Urinary bladder (tissue), 4 donors: ENCODE data around the gene SEMG2. TPM values are rescaled to one million over a fixed set of nuclear protein-coding genes. Genes with fewer than 3 reads are reported as not detected.

ENCODE experiments used
- DNase-seq: peaks from one replicate; pipeline ENCODE4 v3.0.0-alpha.2; 2015; ENCODE audit errors: extremely low spot score
- H3K27ac ChIP-seq: one replicate; pipeline ENCODE4 v1.5.1; 2013; ENCODE audit warnings: low read depth, mild to moderate bottlenecking, moderate library complexity
- H3K36me3 ChIP-seq: one replicate; pipeline ENCODE4 v1.6.1; 2013; ENCODE audit warnings: mild to moderate bottlenecking, moderate library complexity; ENCODE audit not compliant: insufficient read depth
- H3K4me1 ChIP-seq: one replicate; pipeline ENCODE4 v1.6.1; 2013; ENCODE audit warnings: mild to moderate bottlenecking, moderate library complexity; ENCODE audit not compliant: insufficient read depth
- H3K4me3 ChIP-seq: one replicate; pipeline ENCODE4 v1.5.1; 2013; ENCODE audit warnings: low read depth, low read length
- WGBS: extraction: QIAGEN DNeasy Blood & Tissue Kit; methylation state at CpG from one replicate; pipeline ENCODE4 v1.1.7; 2013; 5-methylcytosine and 5-hydroxymethylcytosine counted together
- polyA plus RNA-seq: library from polyadenylated mRNA; stranded (reverse); fragments of 200-250 nt; gene quantifications from one replicate; pipeline ENCODE4 v1.2.3, GENCODE V29; 2013
- total RNA-seq: library from RNA; depleted of rRNA; stranded (reverse); fragments of >200 nt; gene quantifications from one replicate; pipeline ENCODE4 v1.2.3, GENCODE V29; 2014
- donor health status: healthy with polysubstance abuse.
- donor health status: healthy.

The SEMG2 gene
- total and polyA plus RNA-seq, 2 donors = not detected

- Histone ChIP-seq H3K4me3 (no peak overlapping the region), H3K27ac (no peak overlapping the region), H3K36me3 (no peaks in the 10 kb centered on the region), H3K4me1 (no peaks in the 10 kb centered on the region)
- WGBS = 22% methylated on average over 5 of the region's 5 CpGs
- DNase-seq = no peak
These were observed 30.8 kb downstream of the SEMG2 start for GRCh38 chr20:45251884-45252560.

- 85% methylated on average over 4 of the region's 4 CpGs for WGBS
- Histone ChIP-seq H3K27ac (no peak overlapping the region), H3K36me3 (no peaks in the 10 kb centered on the region), H3K4me3 (peak overlapping the region; percentile 16), H3K4me1 (no peaks in the 10 kb centered on the region)
- no peak for DNase-seq
These were observed 32.1 kb downstream of the SEMG2 start for GRCh38 chr20:45253261-45253660.

- no peaks in the 10 kb centered on the region for H3K4me1 ChIP-seq
- no peak for DNase-seq
- H3K36me3 ChIP-seq = no peaks in the 10 kb centered on the region
- H3K27ac ChIP-seq = peak within 1 kb of the TSS; percentile 68
- H3K4me3 ChIP-seq = peak within 1 kb of the TSS; percentile 16
- 40% methylated on average over 7 of the region's 7 CpGs for WGBS
These were observed 33.5 kb downstream of the SEMG2 start, which contains the start of gene SLPI for GRCh38 chr20:45254383-45255262. Gene SLPI (minus strand): TSS chr20:45254564. CDS start chr20:45254543, 21 bp downstream.

GRCh38 chr20:45257161-45257560 is 36.0 kb downstream of the SEMG2 start:
- Histone ChIP-seq H3K4me1 (no peaks in the 10 kb centered on the region), H3K36me3 (no peaks in the 10 kb centered on the region), H3K27ac (no peak overlapping the region), H3K4me3 (no peak overlapping the region)
- no peak for DNase-seq
- 72% methylated on average over 3 of the region's 3 CpGs for WGBS

- H3K4me3 ChIP-seq = no peak overlapping the region
- 85% methylated on average over 7 of the region's 7 CpGs for WGBS
- no peaks in the 10 kb centered on the region for H3K4me1 ChIP-seq
- DNase-seq = no peak
- H3K36me3 ChIP-seq = no peaks in the 10 kb centered on the region
- H3K27ac ChIP-seq = no peak overlapping the region
These were observed 36.5 kb downstream of the SEMG2 start for GRCh38 chr20:45257711-45258110.

- WGBS = 92% methylated on average over 3 of the region's 3 CpGs
These were observed 37.1 kb downstream of the SEMG2 start for GRCh38 chr20:45258259-45258658.

GRCh38 chr20:45258664-45259063 is 37.5 kb downstream of the SEMG2 start:
- H3K4me3 ChIP-seq = no peak overlapping the region
- 55% methylated on average over 2 of the region's 2 CpGs for WGBS
- H3K27ac ChIP-seq = no peak overlapping the region
- H3K4me1 ChIP-seq = no peaks in the 10 kb centered on the region
- DNase-seq = no peak
- no peaks in the 10 kb centered on the region for H3K36me3 ChIP-seq

More at GRCh38 chr20:45258259-45258658, 37.1 kb downstream of the SEMG2 start:
- H3K4me3 ChIP-seq = no peak overlapping the region
- H3K36me3 ChIP-seq = no peaks in the 10 kb centered on the region
- H3K27ac ChIP-seq = no peak overlapping the region
- no peaks in the 10 kb centered on the region for H3K4me1 ChIP-seq
- no peak for DNase-seq

- Histone ChIP-seq H3K36me3 (no peaks in the 10 kb centered on the region), H3K4me1 (no peaks in the 10 kb centered on the region), H3K27ac (no peak overlapping the region), H3K4me3 (no peak overlapping the region)
- 84% methylated on average over 3 of the region's 3 CpGs for WGBS
- DNase-seq = no peak
These were observed 42.5 kb downstream of the SEMG2 start for GRCh38 chr20:45263556-45264266.

- no peaks in the 10 kb centered on the region for H3K4me1 ChIP-seq
- no peak overlapping the region for H3K4me3 ChIP-seq
- DNase-seq = no peak
- H3K27ac ChIP-seq = no peak overlapping the region
- H3K36me3 ChIP-seq = no peaks in the 10 kb centered on the region
These were observed 45.8 kb downstream of the SEMG2 start for GRCh38 chr20:45266977-45267376.

- Histone ChIP-seq H3K36me3 (no peaks in the 10 kb centered on the region), H3K4me1 (no peaks in the 10 kb centered on the region), H3K4me3 (no peak overlapping the region), H3K27ac (no peak overlapping the region)
- WGBS = 53% methylated on average over 3 of the region's 3 CpGs
- DNase-seq = no peak
These were observed 47.4 kb downstream of the SEMG2 start for GRCh38 chr20:45268531-45268930.

GRCh38 chr20:45269056-45269455 is 47.9 kb downstream of the SEMG2 start:
- 77% methylated on average over 3 of the region's 3 CpGs for WGBS
- no peak for DNase-seq
- Histone ChIP-seq H3K4me1 (no peaks in the 10 kb centered on the region), H3K27ac (peak overlapping the region; percentile 35), H3K4me3 (no peak overlapping the region), H3K36me3 (no peaks in the 10 kb centered on the region)

GRCh38 chr20:45269754-45270270 is 48.6 kb downstream of the SEMG2 start:
- no peaks in the 10 kb centered on the region for H3K4me1 ChIP-seq
- H3K36me3 ChIP-seq = no peaks in the 10 kb centered on the region
- H3K4me3 ChIP-seq = no peak overlapping the region
- H3K27ac ChIP-seq = no peak overlapping the region
- DNase-seq = no peak
- 76% methylated on average over 4 of the region's 4 CpGs for WGBS
